ENCODE data around the gene MAPK11.
A peak's percentile ranks its signal among the peaks of the same experiment; 100 is the strongest.

Gene MAPK11
- total RNA-seq, result 8.4 to 11.7 (median 9.9) reads per million in 4 experiments

GRCh38 chr22:50269970-50270665, at the start of gene MAPK11:
MAPK11 (minus strand) TSS chr22:50270380; CDS start chr22:50270292, 88 bp downstream.
- DNase-seq, result peak; percentile 32

DNA sequence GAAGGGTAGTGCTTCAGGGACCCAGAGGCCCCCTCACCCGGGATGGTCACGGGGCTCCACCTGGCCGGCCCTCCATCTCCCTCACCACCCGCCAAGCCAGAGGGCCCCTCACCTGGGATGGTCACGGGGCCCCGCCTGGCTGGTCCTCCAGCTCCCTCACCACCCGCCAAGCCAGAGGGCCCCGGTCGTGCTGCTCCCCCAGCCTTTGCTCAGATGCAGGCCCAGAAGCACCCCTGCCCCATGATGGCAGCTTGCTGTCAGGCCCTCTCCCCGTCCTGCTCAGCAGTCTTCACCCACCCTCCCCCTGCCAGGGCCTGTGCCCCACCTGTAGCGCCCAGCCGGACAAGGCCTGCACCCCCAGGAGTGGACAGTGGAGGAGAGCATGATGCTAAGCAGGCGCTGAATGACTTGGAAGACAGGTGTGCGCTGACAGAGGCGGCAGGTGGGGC, 49.3 kb upstream of the MAPK11 start:
- no peak for DNase-seq

GRCh38 chr22:50318698-50319411, 48.7 kb upstream of the MAPK11 start:
- no peak for DNase-seq

DNA sequence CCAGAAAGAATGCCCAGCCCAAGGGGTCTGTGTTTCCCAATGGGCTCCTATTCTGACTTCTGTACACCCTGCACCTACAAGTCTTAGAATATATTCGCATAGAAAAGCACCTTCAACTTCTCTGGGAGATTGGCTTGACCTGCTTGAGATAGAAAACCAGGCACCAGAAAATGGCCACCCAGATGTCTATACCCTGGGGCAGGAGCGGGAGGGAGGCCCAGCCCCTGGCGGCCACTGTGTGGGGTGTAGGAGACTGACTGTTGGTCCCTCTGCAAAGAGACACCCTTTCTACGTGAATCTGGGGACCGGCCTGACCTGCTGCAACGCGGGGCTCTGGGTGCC, 48.1 kb upstream of the MAPK11 start:
- no peak for DNase-seq

DNA sequence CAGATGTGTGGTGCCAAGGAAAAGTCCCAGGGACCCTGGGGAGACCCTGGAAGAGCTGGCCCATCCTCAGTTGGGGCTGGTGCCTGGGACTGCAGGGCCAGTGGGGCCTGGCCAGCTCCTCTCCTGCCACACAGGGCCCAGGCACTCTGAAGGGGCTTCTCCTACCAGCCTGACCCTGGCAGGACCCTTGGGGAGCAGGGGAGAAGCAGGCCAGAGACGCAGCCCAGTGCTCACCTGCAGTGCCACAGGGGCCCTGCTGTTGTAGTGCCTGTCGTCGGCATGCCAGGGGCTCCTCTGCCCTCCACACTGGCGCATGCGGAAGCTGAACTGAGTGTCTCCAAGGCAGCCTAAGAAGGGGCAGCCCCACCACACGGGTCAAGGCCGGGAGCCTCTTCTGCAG, 47.5 kb upstream of the MAPK11 start:
- no peak for DNase-seq

DNA sequence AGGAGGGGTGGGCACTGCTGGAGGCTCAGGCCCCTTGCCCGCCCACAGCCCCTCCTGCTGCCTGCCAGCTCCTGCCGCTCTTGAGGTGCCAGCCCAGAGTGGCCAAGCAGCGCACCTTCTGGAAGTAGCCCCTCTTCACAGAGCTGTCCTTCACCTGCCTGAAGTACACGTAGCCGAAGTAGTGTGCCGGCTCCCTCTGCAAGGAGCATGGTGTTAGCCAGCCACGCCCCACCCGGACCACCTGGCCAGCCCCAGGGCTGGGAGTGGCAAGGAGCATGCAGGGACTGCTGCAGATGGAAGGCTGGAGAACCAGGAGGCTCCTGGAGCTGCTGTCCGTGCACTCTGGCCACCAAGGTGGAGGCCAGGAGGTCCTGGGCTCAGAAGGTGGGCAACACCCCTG, 47.0 kb upstream of the MAPK11 start:
- DNase-seq, result no peak

DNA sequence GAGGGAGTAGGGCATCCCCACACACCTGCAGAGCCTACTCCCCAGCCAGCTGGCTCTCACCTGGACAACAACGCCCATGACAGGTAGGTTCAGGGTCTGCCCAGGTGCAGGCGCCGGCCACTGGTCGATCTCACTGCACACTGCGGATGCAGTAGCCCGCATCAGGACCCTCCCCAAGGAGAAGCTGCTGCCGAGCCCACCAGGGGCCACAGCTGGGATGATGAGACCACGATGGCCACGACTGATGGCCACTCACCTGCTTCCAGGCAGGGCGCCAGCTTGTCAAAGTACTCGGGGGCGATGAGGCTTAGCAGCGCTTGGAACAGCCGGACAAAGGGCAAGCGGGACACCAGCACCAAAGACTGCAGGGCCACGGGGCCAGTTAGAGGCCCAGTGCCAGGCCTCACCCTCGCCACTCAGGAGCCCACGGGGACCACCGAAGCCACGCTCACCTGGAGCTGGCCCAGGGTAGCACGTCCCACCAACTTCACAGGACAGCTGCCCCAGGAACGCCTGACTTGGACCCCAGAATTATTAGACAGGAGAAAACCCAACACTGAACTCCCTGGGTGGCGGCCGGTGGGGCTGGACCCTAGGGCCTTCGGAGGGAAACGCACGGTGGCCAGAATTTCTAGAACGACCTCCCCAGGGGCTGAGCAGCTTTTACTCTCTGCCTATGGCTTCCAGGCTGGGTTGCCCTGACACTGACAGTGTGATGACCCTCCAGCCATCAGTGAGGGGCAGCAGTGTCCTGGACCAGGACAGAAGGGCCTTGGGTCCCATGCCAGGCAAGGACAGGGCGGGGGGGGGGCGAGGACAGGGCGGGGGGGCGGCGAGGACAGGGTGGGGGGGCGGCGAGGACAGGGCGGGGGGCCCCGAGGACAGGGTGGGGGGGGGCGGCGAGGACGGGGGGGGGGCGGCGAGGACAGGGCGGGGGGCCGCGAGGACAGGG, 46.2 kb upstream of the MAPK11 start:
- no peak for DNase-seq

GRCh38 chr22:50315289-50316113, 45.3 kb upstream of the MAPK11 start:
- no peak for DNase-seq

GRCh38 chr22:50314455-50315288, 44.5 kb upstream of the MAPK11 start:
- peak; percentile 23 for DNase-seq

- DNase-seq, result no peak
Measured at GRCh38 chr22:50314081-50314454, 43.9 kb upstream of the MAPK11 start.

DNA sequence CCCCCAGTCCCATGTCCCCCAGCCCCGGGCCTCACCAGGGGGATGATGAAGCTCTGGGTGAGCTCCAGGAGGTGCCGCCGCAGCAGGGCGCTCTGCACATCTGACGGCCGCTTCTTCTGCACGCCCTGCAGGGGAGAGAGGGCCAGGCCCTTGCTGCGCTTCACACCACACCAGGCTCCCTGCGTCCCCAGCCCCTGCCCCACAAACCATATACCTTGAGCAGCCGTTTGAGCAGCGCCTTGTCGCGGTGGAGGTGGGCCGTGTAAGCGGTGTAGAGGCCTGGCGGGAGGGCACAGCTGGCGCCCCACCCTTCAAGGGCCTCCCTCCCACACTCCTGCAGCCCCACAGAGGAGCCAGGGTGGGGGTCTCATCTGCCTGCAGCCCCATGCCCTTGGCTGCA, 43.4 kb upstream of the MAPK11 start:
- no peak for DNase-seq

GRCh38 chr22:50313021-50313420, 42.8 kb upstream of the MAPK11 start:
- no peak for DNase-seq

GRCh38 chr22:50312371-50312770, 42.2 kb upstream of the MAPK11 start:
- DNase-seq, result no peak

- no peak for DNase-seq
Measured at GRCh38 chr22:50311606-50312351, 41.6 kb upstream of the MAPK11 start.

GRCh38 chr22:50310949-50311444, 40.8 kb upstream of the MAPK11 start:
- DNase-seq, result no peak

- no peak for DNase-seq
Measured at GRCh38 chr22:50310031-50310722, 40.0 kb upstream of the MAPK11 start.

GRCh38 chr22:50309601-50309991, 39.4 kb upstream of the MAPK11 start:
- DNase-seq, result no peak

GRCh38 chr22:50308986-50309600, 38.9 kb upstream of the MAPK11 start:
- no peak for DNase-seq

DNA sequence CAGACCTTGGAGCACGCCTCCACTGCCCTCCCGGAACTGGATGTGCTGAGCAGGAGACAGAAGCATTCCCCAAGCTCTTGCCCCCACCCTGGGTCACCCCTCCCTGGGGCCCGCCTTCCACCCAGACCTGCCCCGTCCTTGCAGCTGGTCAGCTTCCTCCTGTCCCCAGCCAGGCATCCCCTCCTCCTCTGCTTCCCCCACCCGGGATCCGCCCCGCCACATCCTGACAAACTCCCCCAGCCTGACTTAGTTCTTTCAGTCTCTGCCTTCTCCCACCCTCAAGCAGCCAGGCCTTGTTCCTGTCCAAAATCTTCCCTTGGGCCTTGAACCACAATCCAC, 38.4 kb upstream of the MAPK11 start:
- DNase-seq, result no peak

Measured in effector CD8-positive, alpha-beta T cell (primary cell).